NCI-H345 (cell line): ENCODE results near the gene ZAP70.

Source experiments
- DNase-seq: peaks from one replicate; lab custom pipeline; 2025; lab: John Stamatoyannopoulos, UW

The ZAP70 gene

DNA sequence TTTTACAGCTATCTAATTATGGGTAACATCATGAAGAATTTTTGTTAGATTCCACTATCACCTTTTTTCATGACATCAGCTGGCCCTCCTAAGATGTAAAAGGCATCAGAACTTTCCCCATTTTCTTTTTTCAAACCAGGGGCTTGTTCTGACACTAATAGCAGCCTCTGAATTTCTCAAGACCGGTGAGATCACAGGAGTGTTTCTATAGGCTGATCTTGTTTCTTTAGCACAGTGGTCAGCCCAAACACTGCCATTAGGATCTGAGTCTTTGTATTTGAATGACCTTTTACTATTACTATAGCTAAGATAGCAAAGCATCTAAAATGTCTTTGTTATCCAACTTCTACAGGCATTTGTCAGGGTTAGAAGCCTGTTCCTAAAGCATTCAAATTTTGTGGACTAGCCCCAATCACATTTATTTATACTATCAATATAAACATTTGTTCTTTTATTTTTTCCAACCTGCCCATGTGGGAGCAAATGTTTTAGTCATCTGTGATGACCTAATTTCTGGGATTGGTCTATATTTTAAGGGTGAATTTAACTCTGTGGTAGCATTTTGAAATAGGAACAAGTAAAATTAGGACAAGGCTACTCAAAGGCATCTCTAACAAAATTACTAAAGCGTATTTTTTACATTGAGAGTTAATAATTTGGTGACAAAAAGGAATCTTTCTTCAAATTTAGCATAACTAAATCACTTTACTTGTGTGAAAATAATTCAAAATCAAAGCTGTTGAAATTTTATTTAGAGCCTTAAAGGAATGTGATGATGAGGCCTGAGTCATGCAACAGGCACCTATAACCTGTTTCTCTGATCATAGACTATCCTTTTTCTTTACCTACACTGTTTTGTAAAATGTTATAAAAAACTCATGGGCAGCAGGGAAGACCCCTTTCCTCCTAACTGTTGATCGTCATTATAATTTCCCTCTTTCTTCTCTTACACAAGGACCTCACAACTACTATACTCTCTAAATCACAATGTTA is 39.3 kb downstream of the ZAP70 start:
- DNase-seq, result no peak

DNA sequence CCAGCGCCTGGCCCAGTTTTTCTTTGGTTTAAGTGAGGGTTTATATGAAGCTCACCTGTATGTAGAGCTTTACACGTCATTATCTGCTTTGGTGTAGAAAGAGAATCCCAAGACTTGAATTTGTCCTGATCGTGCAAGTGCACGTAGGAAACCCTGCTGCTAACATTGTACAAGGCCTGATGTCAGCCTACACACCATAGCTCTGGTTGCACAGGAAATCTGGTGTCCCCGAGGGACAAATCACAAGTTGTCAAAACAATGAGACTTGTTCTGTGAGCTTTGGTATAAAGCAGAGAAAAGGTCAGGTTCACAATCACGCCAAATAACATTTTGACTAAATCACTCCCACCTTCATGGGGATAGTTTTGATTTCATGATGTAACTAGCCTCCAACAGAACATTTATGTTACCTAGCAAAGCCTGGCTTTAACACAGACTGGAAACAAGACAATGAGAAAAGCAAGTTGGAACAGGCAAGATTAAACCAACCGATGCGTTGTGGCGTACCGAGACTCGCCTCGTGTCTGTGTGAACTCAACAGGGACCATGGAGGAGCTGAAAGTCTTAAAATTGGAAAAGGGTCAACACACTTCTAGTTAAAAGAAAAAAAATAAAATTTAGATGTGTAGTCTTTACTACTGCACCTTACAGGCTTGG is 41.4 kb downstream of the ZAP70 start:
- no peak for DNase-seq

DNA sequence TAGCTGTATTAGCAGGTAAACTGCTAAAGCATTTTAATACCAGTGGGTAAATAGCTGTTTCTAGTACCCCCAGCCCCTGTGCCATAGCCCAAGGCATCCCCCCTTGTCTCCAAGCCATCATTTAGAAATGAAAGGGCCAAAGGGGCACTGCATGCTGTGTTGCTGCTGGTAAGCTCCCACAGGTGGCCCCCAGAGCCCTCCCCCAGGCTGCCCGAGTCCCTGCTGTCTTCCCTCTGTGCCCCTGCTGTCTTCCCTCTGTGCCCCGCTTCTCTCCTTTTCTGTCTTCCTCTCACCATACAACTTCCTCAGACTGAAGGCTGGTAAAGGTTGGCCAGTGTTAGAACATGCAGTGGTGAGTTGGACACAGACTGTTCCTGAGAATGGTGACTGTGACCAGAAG is 42.1 kb downstream of the ZAP70 start:
- DNase-seq, result no peak

DNA sequence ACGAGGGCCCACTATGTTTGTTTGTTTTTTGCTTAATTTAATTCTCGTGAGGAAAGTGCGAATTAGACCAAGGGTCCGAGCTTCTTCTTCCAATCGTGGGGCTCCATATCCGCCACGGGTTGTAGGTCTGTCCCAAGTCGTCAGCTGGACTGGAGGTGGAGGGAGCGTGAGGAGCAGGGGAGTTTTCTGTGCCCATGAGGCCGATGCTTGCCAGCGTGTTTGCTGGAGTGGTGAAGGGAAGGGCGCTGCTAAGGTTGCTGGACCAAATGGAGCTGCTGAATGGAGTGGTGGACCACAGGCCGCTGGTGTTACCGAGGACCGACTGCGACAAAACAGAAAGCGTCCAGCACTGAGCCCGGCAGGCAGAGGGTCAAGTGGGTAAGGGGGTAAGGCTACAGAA is 43.7 kb downstream of the ZAP70 start:
- DNase-seq, result no peak

DNA sequence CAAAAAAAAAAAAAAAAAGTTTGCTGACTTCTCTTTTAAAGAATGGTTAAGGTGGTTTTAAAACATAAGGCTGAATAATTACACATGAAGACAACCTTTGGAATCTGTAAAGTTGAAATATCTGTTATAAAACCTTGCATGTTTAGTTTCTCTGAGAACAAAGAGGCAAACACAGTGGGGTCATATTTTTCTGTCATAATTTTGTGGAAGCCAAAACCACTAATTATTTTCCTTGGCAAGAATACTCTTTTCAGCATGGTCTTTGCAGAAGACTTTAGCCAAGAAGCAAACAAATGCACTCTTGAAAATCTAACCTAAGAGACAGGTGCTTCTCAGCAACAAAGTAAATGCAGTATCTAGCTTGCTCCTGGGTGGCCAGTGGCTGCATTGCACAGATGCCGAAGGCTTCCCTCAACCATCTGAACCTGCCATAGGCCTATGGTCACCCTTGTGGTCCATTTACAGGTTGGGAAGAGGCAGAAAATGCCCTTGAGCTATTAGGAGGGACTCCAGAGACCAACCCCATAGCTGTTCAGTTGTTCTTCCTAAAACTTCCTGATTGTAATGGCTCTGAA is 44.8 kb downstream of the ZAP70 start:
- no peak for DNase-seq

DNA sequence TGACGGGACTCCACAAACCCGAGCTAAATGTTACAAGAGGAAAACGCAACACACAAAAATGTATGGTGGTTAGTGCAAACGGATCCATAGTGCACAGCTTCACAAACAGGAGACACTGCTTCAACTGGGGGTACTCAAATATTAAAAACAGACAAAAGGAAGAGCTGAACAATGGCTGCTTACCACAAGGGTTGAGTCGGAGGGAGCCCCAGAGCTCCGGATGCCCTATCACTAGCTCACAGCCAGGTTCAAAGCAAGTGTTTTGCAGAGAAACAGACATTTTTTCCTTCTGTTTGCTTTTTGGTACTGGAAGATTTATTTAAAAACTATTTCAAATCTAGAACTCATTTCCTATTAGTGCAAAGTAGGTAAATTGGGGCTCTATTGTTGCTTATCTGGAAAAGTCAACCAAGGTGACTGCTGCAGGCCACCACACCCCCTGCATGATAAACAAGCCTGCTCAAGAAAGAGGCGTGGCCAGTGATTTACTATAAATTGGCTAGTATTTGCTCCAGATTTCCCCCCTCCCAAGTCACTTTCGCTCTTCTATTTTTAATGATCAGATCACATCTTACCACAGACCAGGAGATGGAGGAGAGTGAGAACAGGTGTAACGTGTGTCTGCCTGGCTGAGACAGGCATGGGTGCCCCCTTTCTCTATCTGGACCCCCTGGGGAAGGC is 46.5 kb downstream of the ZAP70 start:
- DNase-seq, result no peak

DNA sequence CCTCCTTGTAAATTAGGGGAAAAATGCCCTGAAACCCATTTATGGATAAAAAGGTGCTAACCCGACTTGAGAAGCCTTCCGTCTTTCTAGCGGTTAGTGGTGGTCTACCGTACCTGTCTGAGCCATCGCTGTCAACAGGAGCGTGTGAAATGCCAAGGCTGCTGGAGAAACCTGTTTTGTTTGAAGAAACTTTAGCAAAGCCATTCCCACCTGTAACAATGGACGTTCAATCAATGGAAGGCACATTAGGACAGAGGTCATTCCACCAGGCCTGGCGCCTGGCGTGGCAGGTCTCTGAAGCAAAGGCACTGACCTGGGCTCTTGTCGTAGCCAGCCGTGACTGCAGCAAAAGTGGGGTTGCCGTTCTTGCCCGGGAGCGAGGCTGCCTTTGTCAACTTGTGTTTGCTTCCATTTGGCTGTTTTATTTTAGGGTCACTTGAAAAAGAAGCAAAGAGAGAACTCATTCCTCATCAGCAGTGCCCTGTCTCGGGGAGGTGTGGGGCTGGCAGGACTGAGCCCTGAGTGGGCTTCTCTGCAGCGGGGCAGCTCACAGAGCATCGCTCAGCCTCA is 47.2 kb downstream of the ZAP70 start:
- DNase-seq, result no peak

DNA sequence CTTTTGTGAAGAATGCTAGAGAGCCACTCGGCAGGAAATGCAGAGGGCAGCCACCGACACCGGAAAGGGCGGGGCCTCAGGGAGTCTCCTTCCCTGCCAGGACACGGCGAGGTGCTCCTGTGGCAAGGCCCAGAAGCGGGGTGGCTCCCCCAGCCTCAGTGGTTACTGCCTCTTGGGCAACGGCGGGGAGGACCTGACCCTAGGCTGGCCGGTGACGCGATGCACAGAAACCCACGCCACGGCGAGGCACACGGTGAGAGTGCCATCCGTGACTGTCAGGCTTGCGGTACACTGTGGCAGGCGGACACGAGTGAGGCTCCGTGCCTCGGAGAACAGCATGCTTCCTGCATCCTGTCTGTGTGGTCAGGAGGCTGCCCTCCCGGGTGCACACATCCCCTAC is 47.8 kb downstream of the ZAP70 start:
- DNase-seq, result no peak

DNA sequence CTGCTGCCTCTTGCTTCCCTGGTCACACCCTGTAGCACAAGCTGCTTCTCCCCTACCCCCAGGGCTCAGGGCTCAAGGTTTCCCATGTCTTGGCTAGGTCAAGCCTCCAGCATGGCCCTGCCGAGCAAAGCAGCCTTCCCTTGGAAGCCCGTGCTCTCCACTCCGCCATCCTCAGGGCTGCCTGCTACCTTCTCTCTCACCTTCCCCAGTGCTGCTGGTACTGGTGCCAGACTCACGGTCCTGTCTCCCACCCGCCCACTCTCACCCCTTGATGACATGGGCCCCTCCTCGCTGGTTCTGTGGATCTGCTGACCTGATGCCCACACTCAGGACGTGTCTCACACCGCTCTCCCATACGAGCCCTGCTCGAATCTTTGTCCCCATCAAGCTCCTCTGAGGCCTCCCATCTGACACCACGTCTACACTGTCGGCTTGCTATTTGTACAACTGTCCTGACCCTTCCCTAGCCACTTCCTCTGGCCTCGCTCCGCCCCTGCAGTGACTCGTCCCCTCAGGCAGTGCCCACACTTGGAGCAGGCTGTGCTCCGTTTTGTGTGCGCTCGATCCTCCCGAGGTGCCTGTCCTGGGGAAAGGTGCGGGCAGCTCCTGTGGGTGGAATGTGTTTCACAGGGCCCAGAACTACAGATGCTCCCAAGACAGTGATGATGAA is 49.9 kb downstream of the ZAP70 start:
- DNase-seq, result no peak

DNA sequence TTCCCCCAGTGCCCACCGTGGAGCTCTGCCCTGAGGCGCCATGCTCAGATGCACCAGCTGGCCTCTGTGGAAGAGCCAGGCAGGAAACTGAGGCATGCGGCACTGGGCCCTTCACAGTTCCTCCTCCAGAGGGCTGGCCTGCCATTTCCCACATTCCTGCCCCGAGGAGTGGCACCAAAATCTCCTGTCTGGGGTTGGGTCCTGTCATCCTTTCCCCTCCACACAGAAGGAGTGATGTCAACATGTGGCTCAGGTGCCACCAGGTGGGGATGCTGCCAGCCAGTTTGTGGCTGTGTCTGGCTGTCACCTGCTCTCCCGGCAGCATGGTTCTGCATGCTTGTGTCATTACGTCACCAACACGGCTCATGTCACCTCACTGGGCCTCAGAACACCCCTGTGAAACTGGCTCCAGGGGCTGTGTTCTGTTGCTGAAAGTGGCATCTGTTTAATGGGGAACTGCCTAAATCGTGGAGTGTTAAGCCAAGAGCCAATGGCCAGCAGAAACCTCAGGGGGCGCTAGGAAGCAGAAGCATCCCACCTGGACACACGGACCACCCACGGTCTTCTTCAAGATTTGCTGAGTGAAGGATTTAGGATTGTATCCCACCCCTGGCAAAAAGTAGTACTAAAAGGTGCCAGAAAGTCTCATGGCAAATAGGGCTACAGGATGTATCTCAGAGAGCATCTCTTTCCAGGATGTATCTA is 51.3 kb downstream of the ZAP70 start:
- no peak for DNase-seq

DNA sequence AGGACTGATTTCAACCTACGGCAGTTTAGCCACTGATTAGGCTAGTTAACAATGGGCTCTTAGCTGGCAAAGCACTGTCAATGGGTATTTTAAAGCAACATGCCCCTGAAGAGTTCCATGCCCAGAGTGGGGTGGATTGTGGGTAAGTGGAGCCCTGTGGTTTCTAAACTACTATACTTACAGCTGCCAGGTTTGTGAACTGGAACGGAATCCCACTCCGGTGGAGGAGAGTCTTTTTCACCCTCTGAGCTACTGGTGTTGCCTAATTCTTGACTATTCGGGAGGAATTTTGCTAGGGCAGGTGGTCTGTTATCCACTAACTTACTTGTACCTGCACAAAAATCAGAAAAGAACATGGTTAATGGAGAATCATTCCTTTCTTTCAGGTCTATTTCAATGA is 52.6 kb downstream of the ZAP70 start:
- peak; percentile 10 for DNase-seq

DNA sequence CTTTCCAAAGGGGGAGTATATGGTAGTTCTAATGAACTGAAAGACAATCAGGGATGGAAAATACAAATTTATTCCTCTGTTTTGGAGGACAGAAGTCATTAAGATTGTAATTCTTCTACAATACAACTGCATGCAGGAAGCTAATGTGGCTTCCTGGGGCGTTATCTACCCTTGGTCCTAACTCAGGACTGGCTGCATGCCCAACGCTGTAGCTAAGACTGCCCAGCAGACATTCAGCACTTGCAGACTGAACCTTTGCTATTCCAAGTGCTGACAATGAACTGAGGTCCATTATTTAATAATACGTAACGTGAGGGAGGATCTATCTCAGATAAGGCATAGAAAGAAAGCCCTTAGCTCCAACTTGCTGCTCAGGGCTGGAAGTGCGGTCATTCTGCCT is 53.2 kb downstream of the ZAP70 start:
- DNase-seq, result no peak

DNA sequence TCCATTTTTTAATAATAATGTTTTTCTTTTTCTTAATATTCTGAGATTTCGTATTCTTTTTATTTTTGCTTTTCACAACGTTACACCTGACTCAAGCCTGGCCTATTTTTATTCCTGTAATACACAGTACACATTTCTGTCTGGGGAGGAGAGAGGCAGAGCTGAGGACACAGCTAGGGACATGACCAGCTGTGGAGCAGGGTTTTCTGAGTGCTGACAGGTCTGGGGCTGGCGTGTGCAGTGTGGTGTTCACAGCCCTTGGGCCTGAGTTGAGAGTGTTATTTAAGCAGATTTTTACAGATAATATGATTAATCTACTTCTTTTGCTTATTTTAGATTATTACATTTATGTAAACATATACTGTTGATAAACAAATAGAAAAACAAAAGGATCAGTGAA is 55.9 kb downstream of the ZAP70 start:
- no peak for DNase-seq

DNA sequence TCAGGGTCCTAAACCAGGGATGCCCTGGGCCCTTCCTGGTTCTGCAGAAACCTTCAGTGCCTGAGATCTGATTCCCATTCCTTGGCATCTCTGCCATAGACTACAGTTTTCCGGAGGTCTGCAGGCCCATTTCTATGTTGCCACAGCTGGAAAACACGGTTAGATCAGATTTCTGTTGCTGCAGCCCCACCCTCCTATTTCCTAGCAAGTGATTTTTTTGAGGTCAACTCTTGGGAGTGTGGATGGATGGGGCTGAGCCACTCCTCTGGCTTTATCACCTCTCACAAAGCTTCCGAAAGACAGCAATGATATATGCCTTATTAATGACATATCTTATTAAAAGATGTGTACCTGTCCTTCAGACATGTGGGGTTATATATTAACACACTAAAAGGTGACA is 56.3 kb downstream of the ZAP70 start:
- no peak for DNase-seq

DNA sequence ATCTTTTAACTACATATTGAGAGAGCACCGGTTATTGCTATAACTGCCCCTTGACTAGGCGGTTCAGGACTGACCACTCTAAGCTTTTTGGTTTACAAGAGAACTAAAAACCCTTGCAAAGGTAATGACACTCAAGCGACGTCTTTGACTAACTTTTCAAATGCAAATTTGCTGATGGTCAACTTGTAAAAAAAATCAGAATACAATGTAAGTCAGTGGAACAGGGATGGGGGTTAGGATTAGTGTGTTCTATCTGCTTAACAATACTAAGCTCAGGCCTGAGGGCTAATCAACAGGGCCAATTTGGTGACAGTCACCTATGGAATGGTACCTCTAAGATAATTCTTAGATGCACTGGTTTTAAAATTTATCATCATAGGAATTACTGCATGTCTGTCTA is 57.1 kb downstream of the ZAP70 start:
- DNase-seq, result no peak

DNA sequence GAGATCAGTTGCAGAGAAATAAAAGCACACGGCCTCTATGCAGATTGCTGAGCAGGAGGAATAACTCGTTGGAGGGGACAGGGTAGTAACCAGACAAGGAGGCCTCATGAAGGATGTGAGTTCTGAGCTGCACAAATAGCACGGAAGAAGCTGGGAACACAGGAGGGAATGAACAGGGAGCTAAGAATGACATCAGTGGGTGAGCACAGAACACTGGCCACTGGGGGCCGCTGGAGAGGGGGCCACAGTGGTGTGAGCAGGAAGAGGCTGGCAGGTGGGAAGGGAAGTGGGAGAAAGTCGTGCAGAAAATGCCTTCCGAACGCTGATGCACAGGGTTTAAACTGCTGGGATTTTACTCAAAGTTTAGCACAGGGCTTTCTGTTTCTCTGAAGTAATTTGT is 61.0 kb downstream of the ZAP70 start:
- no peak for DNase-seq

DNA sequence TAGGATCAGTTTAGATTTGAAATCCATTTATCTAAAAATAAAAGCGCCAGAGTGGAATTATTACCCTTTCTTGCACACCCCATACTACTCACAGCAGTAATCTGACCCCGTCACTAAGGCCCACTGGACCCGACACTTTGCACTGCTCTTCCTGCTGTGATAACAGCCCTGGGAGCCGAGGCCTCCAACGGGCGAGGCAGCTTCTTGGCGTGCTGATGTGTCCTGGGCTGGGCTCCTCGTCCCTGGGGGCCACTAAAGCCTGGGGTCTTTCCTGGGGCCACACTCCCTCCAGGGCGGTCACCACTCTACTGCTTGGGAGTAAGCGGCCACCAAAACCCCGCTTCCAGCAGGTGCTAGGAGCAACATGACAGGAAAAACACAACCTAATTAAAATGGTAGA is 61.7 kb downstream of the ZAP70 start:
- DNase-seq, result no peak

DNA sequence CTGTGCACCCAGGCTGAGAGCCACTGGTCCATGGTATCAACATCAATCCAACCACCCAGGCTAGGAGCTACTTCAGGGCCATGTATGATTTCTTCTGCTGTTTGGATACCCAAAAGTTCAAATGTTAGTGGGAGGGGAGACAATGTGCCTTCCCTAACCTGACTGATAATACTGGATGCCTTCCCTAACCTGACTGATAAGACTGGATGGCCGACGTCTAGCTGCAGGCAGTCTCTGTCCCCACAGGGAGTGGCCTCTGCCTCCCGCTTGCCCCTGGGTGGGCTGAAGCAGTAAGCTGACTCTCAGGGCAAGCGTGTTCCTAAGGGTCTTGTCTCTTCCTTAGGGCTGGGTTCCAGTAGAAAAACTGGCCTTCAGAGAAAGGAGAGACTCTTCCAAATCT is 65.8 kb downstream of the ZAP70 start:
- no peak for DNase-seq

DNA sequence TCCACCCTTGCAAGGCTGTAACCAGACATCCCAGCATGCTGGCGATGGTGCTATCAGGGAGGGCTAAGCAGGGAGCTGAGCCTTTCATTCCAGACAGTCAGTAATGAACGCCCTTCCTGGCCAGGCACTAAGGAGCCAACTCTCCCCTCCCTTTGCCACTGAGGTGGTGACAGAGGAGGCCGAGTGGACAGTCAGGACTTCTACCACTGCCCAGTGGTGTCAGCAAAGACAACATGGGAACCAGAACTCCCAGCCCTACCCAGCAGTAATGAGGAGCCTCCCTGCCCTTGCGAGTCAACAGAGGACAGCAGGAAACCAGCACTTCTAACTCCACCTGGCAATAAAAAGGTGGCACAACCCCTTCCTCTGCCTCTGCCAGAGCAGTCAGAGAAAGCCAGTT is 68.6 kb downstream of the ZAP70 start:
- peak; percentile 49 for DNase-seq

DNA sequence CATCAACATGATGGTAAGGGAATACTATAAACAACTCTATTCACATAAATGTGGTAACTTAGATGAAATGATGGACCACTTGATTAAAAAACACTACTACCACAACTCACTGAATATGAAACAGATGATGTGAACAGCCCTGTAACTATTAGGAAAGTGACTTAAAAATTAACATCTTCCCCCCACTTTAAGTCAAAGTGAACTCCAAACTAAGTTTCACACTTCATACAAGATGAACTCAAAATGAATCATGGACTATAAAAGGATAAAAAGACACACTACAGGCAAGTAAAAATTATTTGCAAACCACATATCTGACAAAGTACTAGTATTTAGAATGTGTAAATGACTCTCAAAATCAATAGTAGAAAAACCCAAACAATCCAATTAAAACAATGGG is 71.6 kb downstream of the ZAP70 start:
- DNase-seq, result no peak

DNA sequence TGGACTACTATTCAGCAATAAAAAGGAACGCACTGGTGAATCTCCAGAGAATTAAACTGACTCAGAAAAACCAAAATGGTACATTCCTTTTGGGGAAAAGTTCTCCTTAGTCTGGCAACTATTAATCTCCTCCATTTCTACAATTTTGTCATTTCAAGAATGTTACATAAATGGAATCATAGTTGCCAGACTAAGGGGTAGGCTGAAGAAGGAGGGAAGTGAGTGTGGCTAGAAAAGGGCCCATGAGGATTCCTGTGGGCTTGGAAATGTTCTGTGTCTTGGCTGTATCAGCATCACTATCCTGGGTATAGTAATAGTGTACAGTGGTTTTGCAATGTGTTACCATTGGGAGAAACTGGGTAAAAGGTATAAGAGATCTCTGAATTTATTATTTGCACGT is 72.4 kb downstream of the ZAP70 start:
- DNase-seq, result no peak
